ENCODE data around the gene DHX58.
A peak's percentile ranks its signal among the peaks of the same experiment; 100 is the strongest.

- TF ChIP-seq POLR2A (IDR thresholded peaks at IDR 0.05; ENCODE audit: low read depth, low read length), result no peak
- TF ChIP-seq CTCF (IDR thresholded peaks at IDR 0.05; ENCODE audit: extremely low read depth in 1 of 2, insufficient read depth in 1 of 2, low read depth in 1 of 2, low read length in 2 of 2), result peak in 1 of 2 donors; percentile 7
Observed at GRCh38 chr17:42072323-42073187, 40.0 kb downstream of the DHX58 start.

Data from endothelial cell of umbilical vein (primary cell).